Trophoblast cell (in vitro differentiated cells and primary cell): Measurements from ENCODE around the gene LRRC46.

ENCODE experiments used
- DNase-seq, 2 donors: peaks; one replicate each; pipeline ENCODE4 v3.0.0-alpha.2; 2016
- H2AFZ ChIP-seq: 2 replicates; pipeline ENCODE4 v1.6.1; 2013; ENCODE audit warnings: low read length, moderate library complexity, mild to moderate bottlenecking; ENCODE audit not compliant: insufficient read depth, poor library complexity
- H2AK5ac ChIP-seq: 2 replicates; pipeline ENCODE4 v1.6.1; 2013; ENCODE audit warnings: mild to moderate bottlenecking, low read length
- H2BK120ac ChIP-seq: 2 replicates; pipeline ENCODE4 v1.6.1; 2013; ENCODE audit warnings: low read length, mild to moderate bottlenecking, moderate library complexity; ENCODE audit not compliant: insufficient read depth, poor library complexity
- H2BK12ac ChIP-seq: 2 replicates; pipeline ENCODE4 v1.6.1; 2013; ENCODE audit warnings: mild to moderate bottlenecking, low read length, moderate library complexity
- H2BK5ac ChIP-seq: 2 replicates; pipeline ENCODE4 v1.6.1; 2013; ENCODE audit warnings: low read length, low read depth, moderate library complexity, mild to moderate bottlenecking; ENCODE audit not compliant: poor library complexity
- H3K14ac ChIP-seq: 2 replicates; pipeline ENCODE4 v1.6.1; 2013; ENCODE audit warnings: mild to moderate bottlenecking, low read length
- H3K18ac ChIP-seq: 2 replicates; pipeline ENCODE4 v1.6.1; 2013; ENCODE audit warnings: mild to moderate bottlenecking, low read length
- H3K23ac ChIP-seq: 2 replicates; pipeline ENCODE4 v1.6.1; 2013; ENCODE audit warnings: low read length
- H3K27ac ChIP-seq: 2 replicates; pipeline ENCODE4 v1.5.1; 2013; ENCODE audit warnings: low read depth, mild to moderate bottlenecking, inconsistent platforms, low read length, moderate library complexity
- H3K27me3 ChIP-seq: 2 replicates; pipeline ENCODE4 v1.6.1; 2013; ENCODE audit warnings: inconsistent platforms, mild to moderate bottlenecking, low read length, moderate library complexity; ENCODE audit not compliant: insufficient read depth
- H3K36me3 ChIP-seq, 2 experiments: 1 replicate in 1 of 2; 2 replicates in 1 of 2; pipeline ENCODE4 v1.6.1; 2013; ENCODE audit warnings: low read length in 2 of 2, mild to moderate bottlenecking in 2 of 2, moderate library complexity in 1 of 2; ENCODE audit not compliant: insufficient read depth in 2 of 2, control insufficient read depth in 1 of 2
- H3K4ac ChIP-seq: 2 replicates; pipeline ENCODE4 v1.6.1; 2013; ENCODE audit warnings: low read depth, mild to moderate bottlenecking, low read length, moderate library complexity
- H3K4me1 ChIP-seq, 2 experiments: 1 replicate in 1 of 2; 2 replicates in 1 of 2; pipeline ENCODE4 v1.6.1; 2013; ENCODE audit warnings: low read length in 2 of 2, mild to moderate bottlenecking in 2 of 2, moderate library complexity in 1 of 2; ENCODE audit not compliant: insufficient read depth in 2 of 2, control insufficient read depth in 1 of 2
- H3K4me2 ChIP-seq: 2 replicates; pipeline ENCODE4 v1.6.1; 2013; ENCODE audit warnings: inconsistent platforms, mild to moderate bottlenecking, low read length, moderate library complexity
- H3K4me3 ChIP-seq: 2 replicates; pipeline ENCODE4 v1.5.1; 2013; ENCODE audit warnings: mild to moderate bottlenecking, low read depth, low read length, inconsistent platforms
- H3K79me1 ChIP-seq: one replicate; pipeline ENCODE4 v1.6.1; 2013; ENCODE audit warnings: low read length
- H3K79me2 ChIP-seq: 2 replicates; pipeline ENCODE4 v1.6.1; 2013; ENCODE audit warnings: low read length, mild to moderate bottlenecking; ENCODE audit not compliant: control insufficient read depth, insufficient read depth, poor library complexity
- H3K9ac ChIP-seq: 2 replicates; pipeline ENCODE4 v1.6.1; 2013; ENCODE audit warnings: mild to moderate bottlenecking, low read length
- H3K9me3 ChIP-seq: 2 replicates; pipeline ENCODE4 v1.6.1; 2013; ENCODE audit warnings: low read depth, mild to moderate bottlenecking, control low read depth, inconsistent platforms, low read length; ENCODE audit not compliant: insufficient read depth
- H4K12ac ChIP-seq: 2 replicates; pipeline ENCODE4 v1.6.1; 2013; ENCODE audit warnings: low read depth, mild to moderate bottlenecking, low read length, moderate library complexity
- H4K8ac ChIP-seq: 2 replicates; pipeline ENCODE4 v1.6.1; 2013; ENCODE audit warnings: low read depth, mild to moderate bottlenecking, low read length, moderate library complexity
- H4K91ac ChIP-seq: one replicate; pipeline ENCODE4 v1.6.1; 2013; ENCODE audit warnings: low read depth, mild to moderate bottlenecking, low read length, moderate library complexity
- WGBS: extraction: QIAGEN DNeasy Blood & Tissue Kit; methylation state at CpG from one replicate; pipeline ENCODE4 v1.1.7; 2013; ENCODE audit warnings: missing lambda C conversion rate; ENCODE audit not compliant: insufficient read length, insufficient coverage; ENCODE audit errors: extremely low coverage; 5-methylcytosine and 5-hydroxymethylcytosine counted together

LRRC46 gene

GRCh38 chr17:47803751-47804150, 27.7 kb upstream of the LRRC46 start:
- DNase-seq: no peak
- WGBS: no CpG with 5 or more reads among the region's 6 CpGs

GRCh38 chr17:47804461-47804860, 27.0 kb upstream of the LRRC46 start:
- H3K27me3 ChIP-seq: no peaks in the 10 kb centered on the region
- H2BK120ac ChIP-seq: no peak overlapping the region
- H3K79me2 ChIP-seq: no peaks in the 10 kb centered on the region
- no peak overlapping the region for H2AK5ac ChIP-seq
- H3K4me2 ChIP-seq: no peak overlapping the region
- no peak overlapping the region for H3K23ac ChIP-seq
- peaks cover 4 to 6% of the 10 kb centered on the region in 2 experiments for H3K4me1 ChIP-seq
- H3K9me3 ChIP-seq: no peaks in the 10 kb centered on the region
- no CpG with 5 or more reads among the region's 3 CpGs for WGBS
- no peak overlapping the region for H4K91ac ChIP-seq
- no peak overlapping the region for H3K9ac ChIP-seq
- no peak overlapping the region for H2AFZ ChIP-seq
- no peak overlapping the region for H2BK5ac ChIP-seq
- H3K27ac ChIP-seq: no peak overlapping the region
- no peak for DNase-seq
- no peak overlapping the region for H2BK12ac ChIP-seq
- no peaks in the 10 kb centered on the region for H3K79me1 ChIP-seq
- no peak overlapping the region for H3K14ac ChIP-seq
- no peak overlapping the region for H4K8ac ChIP-seq
- H4K12ac ChIP-seq: no peak overlapping the region
- peaks cover 22 to 26% of the 10 kb centered on the region in 2 experiments for H3K36me3 ChIP-seq
- no peak overlapping the region for H3K4ac ChIP-seq
- H3K4me3 ChIP-seq: no peak overlapping the region
- H3K18ac ChIP-seq: no peak overlapping the region

More at GRCh38 chr17:47803751-47804150, 27.7 kb upstream of the LRRC46 start:
- Histone ChIP-seq H3K79me2 (no peaks in the 10 kb centered on the region), H3K27ac (no peak overlapping the region), H2BK120ac (no peak overlapping the region), H3K36me3 (peaks cover 16 to 19% of the 10 kb centered on the region in 2 experiments), H3K4me3 (no peak overlapping the region), H3K27me3 (no peaks in the 10 kb centered on the region), H2BK5ac (no peak overlapping the region), H3K9me3 (no peaks in the 10 kb centered on the region), H3K18ac (no peak overlapping the region), H4K91ac (no peak overlapping the region), H3K4me2 (no peak overlapping the region), H3K9ac (no peak overlapping the region), H4K12ac (no peak overlapping the region), H2AK5ac (no peak overlapping the region), H3K4me1 (no peaks in the 10 kb centered on the region), H2BK12ac (no peak overlapping the region), H3K14ac (no peak overlapping the region), H3K23ac (no peak overlapping the region), H4K8ac (no peak overlapping the region), H2AFZ (no peak overlapping the region), H3K4ac (no peak overlapping the region), H3K79me1 (no peaks in the 10 kb centered on the region)

- no peak overlapping the region for H4K8ac ChIP-seq
- no peaks in the 10 kb centered on the region for H3K27me3 ChIP-seq
- no peak overlapping the region for H4K12ac ChIP-seq
- DNase-seq: peak in 1 of 2 donors; percentile 34
- WGBS: no CpG with 5 or more reads among the region's 16 CpGs
- H4K91ac ChIP-seq: no peak overlapping the region
- no peak overlapping the region for H3K9ac ChIP-seq
- H3K79me2 ChIP-seq: no peaks in the 10 kb centered on the region
- H2AFZ ChIP-seq: no peak overlapping the region
- H3K4ac ChIP-seq: no peak overlapping the region
- H2BK120ac ChIP-seq: no peak overlapping the region
- H3K9me3 ChIP-seq: no peaks in the 10 kb centered on the region
- H3K14ac ChIP-seq: no peak overlapping the region
- peaks cover 13 to 19% of the 10 kb centered on the region in 2 experiments for H3K4me1 ChIP-seq
- no peak overlapping the region for H3K4me2 ChIP-seq
- H3K4me3 ChIP-seq: no peak overlapping the region
- H3K23ac ChIP-seq: no peak overlapping the region
- peaks cover 22 to 26% of the 10 kb centered on the region in 2 experiments for H3K36me3 ChIP-seq
- H3K79me1 ChIP-seq: peaks cover 4% of the 10 kb centered on the region
- no peak overlapping the region for H3K18ac ChIP-seq
- H2BK5ac ChIP-seq: no peak overlapping the region
- H2AK5ac ChIP-seq: no peak overlapping the region
- no peak overlapping the region for H3K27ac ChIP-seq
- no peak overlapping the region for H2BK12ac ChIP-seq
These were observed 25.2 kb upstream of the LRRC46 start for GRCh38 chr17:47806026-47806912.

GRCh38 chr17:47806913-47807255, 24.6 kb upstream of the LRRC46 start:
- Histone ChIP-seq H3K27ac (no peak overlapping the region), H3K27me3 (no peaks in the 10 kb centered on the region), H3K4me1 (peaks cover 13 to 21% of the 10 kb centered on the region in 2 experiments), H2BK5ac (no peak overlapping the region), H2AK5ac (no peak overlapping the region), H3K9ac (no peak overlapping the region), H3K18ac (no peak overlapping the region), H3K79me1 (peaks cover 4% of the 10 kb centered on the region), H4K8ac (no peak overlapping the region), H4K91ac (no peak overlapping the region), H3K4ac (no peak overlapping the region), H3K4me3 (no peak overlapping the region), H3K4me2 (no peak overlapping the region), H2BK12ac (no peak overlapping the region), H4K12ac (no peak overlapping the region), H3K9me3 (no peaks in the 10 kb centered on the region), H3K14ac (no peak overlapping the region), H3K79me2 (no peaks in the 10 kb centered on the region), H2AFZ (no peak overlapping the region), H2BK120ac (no peak overlapping the region), H3K23ac (no peak overlapping the region), H3K36me3 (peaks cover 22 to 26% of the 10 kb centered on the region in 2 experiments)
- WGBS: no CpG with 5 or more reads among the region's 9 CpGs
- no peak for DNase-seq
